ENCODE results near the gene NTN1. TPM values are rescaled to one million over a fixed set of nuclear protein-coding genes. Genes with fewer than 3 reads are reported as not detected.

Gene NTN1
- total and polyA plus RNA-seq, 9 donors, result 0.28 to 12.5 (median 1.8) TPM

DNA sequence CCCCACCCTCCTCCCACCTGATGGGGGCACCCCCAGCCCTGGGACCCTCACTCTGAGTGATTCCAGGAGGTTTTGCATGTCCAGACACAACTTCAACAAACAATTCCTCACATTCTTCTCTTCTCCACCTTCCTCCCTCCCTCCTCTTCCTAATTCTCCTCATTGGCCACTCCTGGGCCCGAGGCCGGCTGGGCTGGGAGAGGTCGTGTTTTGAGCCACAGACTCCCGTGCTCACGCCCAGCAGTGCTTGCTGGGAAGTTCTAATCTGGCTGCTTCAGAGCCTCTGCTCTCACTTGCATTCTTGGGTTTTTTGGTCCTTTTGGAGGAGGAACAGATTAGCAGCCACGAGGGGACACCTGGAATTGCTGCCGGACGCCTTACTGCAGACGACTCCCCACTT lies 157.0 kb downstream of the NTN1 start:
- WGBS, 3 donors, result 17 to 20% (median 18%) methylated on average over 9 of the region's 9 CpGs
- intact Hi-C loops (cut with DNase I), result no loop called here
- Histone ChIP-seq H3K27ac (no peak overlapping the region), H3K4me1 (ENCODE audit: insufficient read depth) (peaks cover 9% of the 10 kb centered on the region), H3K27me3 (no peaks in the 10 kb centered on the region), H3K9me3 (no peaks in the 10 kb centered on the region), H3K36me3 (no peaks in the 10 kb centered on the region), H3K4me3 (no peak overlapping the region)
- DNase-seq, result peak in 4 of 5 donors; percentile 24 to 40 (median 30)
- TF ChIP-seq CTCF (IDR thresholded peaks at IDR 0.05), result no peak
- no peak for TF ChIP-seq POLR2A (IDR thresholded peaks at IDR 0.05)
- no peak for TF ChIP-seq EP300 (IDR thresholded peaks at IDR 0.05)

DNA sequence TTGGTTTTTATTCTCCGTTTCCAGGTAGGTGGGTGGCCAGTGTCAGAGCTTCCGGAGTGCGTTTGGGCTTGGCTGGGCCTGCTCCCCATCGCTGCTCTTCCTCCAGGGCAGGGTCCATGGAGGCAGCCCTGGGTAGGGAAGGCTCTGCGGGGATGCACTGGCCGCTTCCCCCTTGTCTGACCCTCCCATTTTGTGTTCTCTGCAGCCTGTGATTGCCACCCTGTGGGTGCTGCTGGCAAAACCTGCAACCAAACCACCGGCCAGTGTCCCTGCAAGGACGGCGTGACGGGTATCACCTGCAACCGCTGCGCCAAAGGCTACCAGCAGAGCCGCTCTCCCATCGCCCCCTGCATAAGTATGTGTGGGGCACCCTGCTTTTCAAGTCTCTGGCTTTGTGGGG lies 158.3 kb downstream of the NTN1 start:
- Histone ChIP-seq H3K27me3 (no peaks in the 10 kb centered on the region), H3K9me3 (no peaks in the 10 kb centered on the region), H3K4me1 (ENCODE audit: insufficient read depth) (peaks cover 9% of the 10 kb centered on the region), H3K36me3 (no peaks in the 10 kb centered on the region), H3K27ac (no peak overlapping the region), H3K4me3 (no peak overlapping the region)
- 92 to 94% (median 93%) methylated on average over 14 of the region's 14 CpGs for WGBS, 3 donors
- intact Hi-C loops (cut with DNase I), result no loop called here
- TF ChIP-seq POLR2A (IDR thresholded peaks at IDR 0.05), result no peak
- no peak for TF ChIP-seq EP300 (IDR thresholded peaks at IDR 0.05)
- TF ChIP-seq CTCF (IDR thresholded peaks at IDR 0.05), result no peak
- no peak for DNase-seq

DNA sequence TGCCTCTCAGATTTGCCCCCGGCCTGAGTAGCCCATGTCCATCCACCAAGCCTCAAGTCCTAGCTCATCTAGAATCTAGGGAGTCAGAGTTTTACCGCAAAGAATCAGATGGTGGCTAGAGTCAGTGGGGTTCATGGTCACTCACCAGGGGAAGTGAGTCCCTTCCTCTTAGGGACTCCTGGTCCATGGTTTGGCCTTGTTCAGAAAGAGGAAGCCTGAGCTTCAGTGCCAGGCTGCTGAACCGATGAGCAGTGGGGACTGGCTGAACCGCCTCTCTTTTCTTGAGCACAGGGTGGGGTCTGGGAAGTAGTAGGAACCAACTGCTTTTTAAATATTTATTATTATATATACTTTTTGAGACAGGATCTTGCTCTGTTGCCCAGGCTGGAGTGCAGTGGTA lies 160.3 kb downstream of the NTN1 start:
- Histone ChIP-seq H3K4me1 (ENCODE audit: insufficient read depth) (peaks cover 9% of the 10 kb centered on the region), H3K27ac (no peak overlapping the region), H3K4me3 (no peak overlapping the region), H3K9me3 (no peaks in the 10 kb centered on the region), H3K36me3 (no peaks in the 10 kb centered on the region), H3K27me3 (no peaks in the 10 kb centered on the region)
- 80 to 94% (median 87%) methylated on average over 4 of the region's 4 CpGs for WGBS, 3 donors
- no peak for DNase-seq
- no peak for TF ChIP-seq POLR2A (IDR thresholded peaks at IDR 0.05)
- intact Hi-C loops (cut with DNase I), result no loop called here

DNA sequence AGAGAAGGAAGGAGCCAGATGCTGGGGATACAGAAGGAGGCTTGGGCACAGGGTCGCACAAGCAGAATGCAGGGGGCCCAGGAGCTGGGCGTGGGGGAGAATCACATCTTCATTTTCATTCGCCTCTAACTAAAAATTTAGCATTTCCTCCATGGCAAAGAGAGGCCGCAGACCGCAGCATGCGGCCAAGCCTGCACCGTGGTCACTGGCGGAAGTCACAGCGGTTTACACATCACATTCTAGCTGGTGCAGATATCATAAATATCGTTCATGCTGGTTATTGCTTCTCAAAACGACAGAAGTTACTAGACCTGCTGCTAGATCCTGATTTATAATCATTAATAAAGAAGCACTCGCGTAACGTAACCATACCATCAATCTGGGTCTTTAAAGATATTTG lies 162.0 kb downstream of the NTN1 start:
- H3K36me3 ChIP-seq, result no peaks in the 10 kb centered on the region
- no peaks in the 10 kb centered on the region for H3K27me3 ChIP-seq
- 87 to 88% (median 87%) methylated on average over 14 of the region's 14 CpGs for WGBS, 3 donors
- no peak for DNase-seq
- no peak overlapping the region for H3K27ac ChIP-seq
- TF ChIP-seq POLR2A (IDR thresholded peaks at IDR 0.05) (no peak), EP300 (IDR thresholded peaks at IDR 0.05) (no peak), CTCF (IDR thresholded peaks at IDR 0.05) (no peak)
- no peaks in the 10 kb centered on the region for H3K9me3 ChIP-seq
- H3K4me1 ChIP-seq (ENCODE audit: insufficient read depth), result peaks cover 4% of the 10 kb centered on the region
- intact Hi-C loops (cut with DNase I), result no loop called here
- no peak overlapping the region for H3K4me3 ChIP-seq

DNA sequence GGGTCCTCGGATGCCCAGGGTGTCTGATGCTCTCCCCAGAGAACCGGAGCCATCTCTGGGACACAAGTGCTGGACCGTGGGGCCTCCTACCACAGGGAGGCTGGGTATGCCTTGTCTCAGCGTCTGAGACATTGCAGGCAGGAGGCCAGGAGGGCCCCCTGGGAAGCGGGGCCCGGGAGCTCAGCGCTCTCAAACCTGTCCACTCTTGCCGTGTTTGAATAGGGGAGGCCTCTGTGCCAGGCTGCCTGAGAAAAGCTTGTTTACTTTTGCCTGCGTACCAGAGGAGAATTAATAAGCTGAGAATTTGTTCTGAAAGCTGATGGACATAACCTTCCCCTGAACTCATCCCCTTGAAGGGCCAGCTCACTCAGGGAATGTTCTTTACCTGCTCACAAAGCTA lies 163.8 kb downstream of the NTN1 start:
- no peak for DNase-seq
- TF ChIP-seq CTCF (IDR thresholded peaks at IDR 0.05) (no peak), POLR2A (IDR thresholded peaks at IDR 0.05) (no peak), EP300 (IDR thresholded peaks at IDR 0.05) (no peak)
- no peaks in the 10 kb centered on the region for H3K27me3 ChIP-seq
- H3K9me3 ChIP-seq, result no peaks in the 10 kb centered on the region
- no peaks in the 10 kb centered on the region for H3K36me3 ChIP-seq
- intact Hi-C loops (cut with DNase I), result no loop called here
- H3K4me3 ChIP-seq, result no peak overlapping the region
- H3K4me1 ChIP-seq (ENCODE audit: insufficient read depth), result no peaks in the 10 kb centered on the region
- no peak overlapping the region for H3K27ac ChIP-seq
- 77 to 80% (median 79%) methylated on average over 9 of the region's 9 CpGs for WGBS, 3 donors

Measured in ovary (tissue), 9 donors.